K562 (cell line): ENCODE data around the gene GPR39. TPM values are rescaled to one million over a fixed set of nuclear protein-coding genes. Genes with fewer than 3 reads are reported as not detected.

Experiments used
- ATAC-seq: fragments of 200-7000 bp; cut with Tn5 transposase; 3 replicates; pipeline ENCODE4 v1.9.1; 2020; ENCODE audit warnings: moderate library complexity
- BruUV-seq: library from RNA; stranded (reverse); fragments of 400-500 nt; replicated peaks from 2 replicates; lab custom pipeline; 2021; lab: Mats Ljungman, UMichigan
- CTCF ChIA-PET: fragments of 300-600 bp; formaldehyde crosslinking; extraction: SDS; loops from one replicate; lab custom pipeline; 2021; ENCODE audit warnings: low intra/inter-chr PET ratio; lab: Yijun Ruan, JAX
- POLR2A ChIA-PET: fragments of 300-600, 350-650 bp; sonication (Branson Sonifier 250); formaldehyde crosslinking; extraction: SDS; loops from one replicate; lab custom pipeline; 2021; ENCODE audit warnings: antibody characterized with exemption, inconsistent platforms; lab: Yijun Ruan, JAX
- DNase-seq, 4 experiments: peaks; one replicate each; pipeline versions ENCODE4 v3.0.0 to v3.0.0-alpha.2; 2011 to 2018; ENCODE audit warnings: low spot score in 3 of 4, mixed read lengths in 3 of 4; ENCODE audit errors: extremely low read depth in 1 of 4
- FAIRE-seq: peaks from 2 replicates; lab custom pipeline; 2011; peaks lifted over from hg19 to GRCh38; lab: Jason Lieb, UNC
- H2AFZ ChIP-seq: 2 replicates; pipeline ENCODE4 v1.6.0; 2011; ENCODE audit warnings: low read depth, low read length, control low read depth, inconsistent platforms
- H3K27ac ChIP-seq: fragments of 200-600 bp; 3 replicates; pipeline ENCODE4 v1.8.0; 2011; ENCODE audit warnings: low read depth, mild to moderate bottlenecking, control low read depth, inconsistent platforms, low read length, moderate library complexity, mixed read lengths; ENCODE audit errors: extremely low read depth
- H3K27me3 ChIP-seq, 2 experiments: fragments of 300-600 bp in 1 of 2; 2 replicates in 1 of 2; 3 replicates in 1 of 2; pipeline versions ENCODE4 v1.6.0 to v1.8.0; 2011; ENCODE audit warnings: inconsistent platforms in 2 of 2, low read length in 2 of 2, mild to moderate bottlenecking in 1 of 2, mixed read lengths in 1 of 2, moderate library complexity in 1 of 2; ENCODE audit not compliant: control insufficient read depth in 2 of 2, insufficient read depth in 2 of 2
- H3K36me3 ChIP-seq: fragments of 300-600 bp; 3 replicates; pipeline ENCODE4 v1.8.0; 2011; ENCODE audit warnings: mild to moderate bottlenecking, low read length, inconsistent platforms; ENCODE audit not compliant: control insufficient read depth, insufficient read depth
- H3K4me1 ChIP-seq, 2 experiments: fragments of 200-600 bp in 1 of 2; replicated peaks in 1 of 2; 2 replicates in 1 of 2; 3 replicates in 1 of 2; pipeline versions ENCODE4 v1.5.1 to v1.8.0; 2011; ENCODE audit warnings: inconsistent platforms in 2 of 2, low read length in 2 of 2, mild to moderate bottlenecking in 1 of 2, mixed read lengths in 1 of 2, moderate library complexity in 1 of 2; ENCODE audit not compliant: control insufficient read depth in 2 of 2, insufficient read depth in 2 of 2
- H3K4me2 ChIP-seq: 2 replicates; pipeline ENCODE4 v1.6.1; 2011; ENCODE audit warnings: low read length, control low read depth, inconsistent platforms, mixed read lengths; ENCODE audit not compliant: insufficient read depth
- H3K4me3 ChIP-seq: fragments of 200-600 bp; sonication (generic), shearing (Covaris generic); 2 replicates; pipeline ENCODE4 v1.5.1; 2016; ENCODE audit warnings: control low read depth, inconsistent platforms
- H3K79me2 ChIP-seq: fragments of 200-600 bp; 3 replicates; pipeline ENCODE4 v1.8.0; 2011; ENCODE audit warnings: low read length, inconsistent platforms; ENCODE audit not compliant: control insufficient read depth, insufficient read depth
- H3K9ac ChIP-seq, 2 experiments: 2 replicates each; pipeline versions ENCODE4 v1.6.0 to v1.6.1; 2011; ENCODE audit warnings: low read depth in 2 of 2, low read length in 2 of 2, control low read depth in 1 of 2, inconsistent platforms in 1 of 2, mild to moderate bottlenecking in 1 of 2, mixed read lengths in 1 of 2; ENCODE audit not compliant: insufficient read depth in 1 of 2
- H3K9me1 ChIP-seq: one replicate; pipeline ENCODE4 v1.6.0; 2011; ENCODE audit warnings: inconsistent platforms, mild to moderate bottlenecking, low read length, moderate library complexity; ENCODE audit not compliant: control insufficient read depth, insufficient read depth
- H3K9me3 ChIP-seq: replicated peaks from 2 replicates; pipeline ENCODE4 v1.5.1; 2011; ENCODE audit warnings: low read depth, low read length, inconsistent platforms; ENCODE audit not compliant: control insufficient read depth, insufficient read depth
- H4K20me1 ChIP-seq: replicated peaks from 2 replicates; pipeline ENCODE4 v1.6.1; 2011; ENCODE audit warnings: low read length, inconsistent platforms, mixed read lengths; ENCODE audit not compliant: control insufficient read depth, insufficient read depth
- BRD4 ChIP-seq: fragments of 200-600 bp; sonication (generic); IDR thresholded peaks from 2 replicates; pipeline ENCODE4 v1.6.1; 2017; ENCODE audit warnings: inconsistent platforms
- CAMTA2 ChIP-seq: fragments of 250-450 bp; sonication (Bioruptor Pico); conservative IDR thresholded peaks from 2 replicates; pipeline ENCODE4 v1.5.1; 2022
- CBX2 ChIP-seq: fragments of 200-600 bp; sonication (generic); IDR thresholded peaks from one replicate; pipeline ENCODE4 v1.6.1; 2012; ENCODE audit warnings: mild to moderate bottlenecking, low read length, inconsistent platforms; ENCODE audit not compliant: insufficient read depth, poor library complexity, severe bottlenecking
- CREBBP ChIP-seq: IDR thresholded peaks from one replicate; pipeline ENCODE4 v1.6.1; 2012; ENCODE audit warnings: low read depth, mild to moderate bottlenecking, control low read depth, inconsistent platforms, low read length
- FOXA3 ChIP-seq, 2 experiments: fragments of 450-650 bp in 1 of 2; sonication (generic) in 1 of 2; formaldehyde crosslinking; IDR thresholded peaks in 1 of 2; conservative IDR thresholded peaks in 1 of 2; 2 replicates each; pipeline versions ENCODE4 v1.4.0 to v1.8.0; 2020 to 2022; ENCODE audit warnings: mild to moderate bottlenecking in 2 of 2, missing genetic modification reagents in 1 of 2
- FOXK2 ChIP-seq, 2 experiments: fragments of 450-650 bp; IDR thresholded peaks in 1 of 2; conservative IDR thresholded peaks in 1 of 2; 2 replicates each; pipeline ENCODE4 v1.6.1; 2016; ENCODE audit warnings: low read depth in 2 of 2, mild to moderate bottlenecking in 1 of 2
- HNRNPH1 ChIP-seq: fragments of 200-400 bp; formaldehyde crosslinking; optimal IDR thresholded peaks from 2 replicates; pipeline ENCODE3; 2017; ENCODE audit warnings: low read depth, mild to moderate bottlenecking, low read length, moderate library complexity
- HNRNPL ChIP-seq: fragments of 200-400 bp; formaldehyde crosslinking; IDR thresholded peaks from 2 replicates; pipeline ENCODE4 v1.6.1; 2017; ENCODE audit warnings: low read depth, mild to moderate bottlenecking, low read length
- MAFF ChIP-seq: IDR thresholded peaks from 2 replicates; pipeline ENCODE4 v1.6.1; 2012; ENCODE audit warnings: low read length, improper control_type of control experiment
- RBM17 ChIP-seq: fragments of 200-400 bp; formaldehyde crosslinking; IDR thresholded peaks from 2 replicates; pipeline ENCODE4 v1.6.1; 2017; ENCODE audit warnings: low read depth, mild to moderate bottlenecking, low read length, borderline replicate concordance
- RUNX1 ChIP-seq: sonication (generic); IDR thresholded peaks from 2 replicates; pipeline ENCODE4 v1.6.1; 2016; ENCODE audit warnings: antibody characterized with exemption, low read depth
- SMAD3 ChIP-seq: fragments of 450-650 bp; formaldehyde crosslinking; conservative IDR thresholded peaks from 2 replicates; pipeline ENCODE4 v1.4.0; 2020; ENCODE audit warnings: mild to moderate bottlenecking
- SPI1 ChIP-seq: IDR thresholded peaks from 2 replicates; pipeline ENCODE4 v1.6.1; 2011; ENCODE audit warnings: low read depth, low read length, control low read depth, borderline replicate concordance
- THRA ChIP-seq: fragments of 450-650 bp; IDR thresholded peaks from 2 replicates; pipeline ENCODE4 v1.6.1; 2017; ENCODE audit warnings: mild to moderate bottlenecking, moderate library complexity
- ZBTB2 ChIP-seq: fragments of 450-650 bp; IDR thresholded peaks from 2 replicates; pipeline ENCODE4 v1.6.1; 2016; ENCODE audit warnings: antibody characterized with exemption
- ZNF121 ChIP-seq: sonication (generic); formaldehyde crosslinking; conservative IDR thresholded peaks from 2 replicates; pipeline ENCODE4 v1.8.0; 2022; ENCODE audit warnings: missing genetic modification reagents
- ZNF282 ChIP-seq: sonication (generic); formaldehyde crosslinking; IDR thresholded peaks from 2 replicates; pipeline ENCODE4 v1.8.1; 2023; ENCODE audit warnings: missing genetic modification reagents
- WGBS: fragments of 100-300 bp; shearing (Covaris generic); methylation state at CpG from one replicate; pipeline ENCODE4 v1.1.6; 2016; ENCODE audit warnings: low coverage, mixed read lengths; ENCODE audit not compliant: insufficient coverage; ENCODE audit errors: missing lambda C conversion rate; 5-methylcytosine and 5-hydroxymethylcytosine counted together
- in situ Hi-C: fragments of 300-500 bp; cut with MboI; formaldehyde crosslinking; loops from 4 replicates; pipeline ENCODE4 v1.15.0; 2018; ENCODE audit warnings: inconsistent platforms, mixed read lengths
- intact Hi-C: fragments of 100-400 bp; cut with micrococcal nuclease; formaldehyde crosslinking; loops from 2 replicates; pipeline ENCODE4 v1.14.2; 2022
- polyA plus RNA-seq, 8 experiments: library from polyadenylated mRNA; depleted of rRNA in 4 of 8; stranded (reverse) in 5 of 8; unstranded in 3 of 8; fragments of >200 nt; fragmentation: Nextera tagmentation in 2 of 8; fragmentation: Illumina TruSeq in 1 of 8; extraction: Ambion mirVana in 2 of 8; extraction: Trizol in 1 of 8; gene quantifications; 2 replicates each; pipeline versions ENCODE4 v1.2.1 to v1.2.3, GENCODE V29; 2011 to 2014; ENCODE audit warnings: inconsistent platforms in 1 of 8, missing spikeins in 1 of 8
- total RNA-seq, 7 experiments: library from RNA; depleted of rRNA in 6 of 7; stranded (reverse); fragments of >200 nt in 6 of 7; fragmentation: Illumina TruSeq in 2 of 7; extraction: Trizol in 2 of 7; gene quantifications; 2 replicates each; pipeline versions ENCODE4 v1.2.1 to v1.2.3, GENCODE V29; 2011 to 2021; ENCODE audit warnings: low replicate concordance in 1 of 7

The GPR39 gene
- total and polyA plus RNA-seq, 9 of the 15 experiments (the other 6 are each of a cell fraction or from before 2014, with no cell fraction given): 0.04 TPM; not detected in 8

GRCh38 chr2:132605236-132606180 is 188.9 kb downstream of the GPR39 start:
- Histone ChIP-seq H4K20me1 (no peaks in the 10 kb centered on the region), H3K79me2 (no peaks in the 10 kb centered on the region), H3K4me2 (no peak overlapping the region), H3K9me3 (no peaks in the 10 kb centered on the region), H3K4me3 (no peak overlapping the region), H3K9me1 (no peaks in the 10 kb centered on the region), H3K27ac (no peak overlapping the region), H3K36me3 (no peaks in the 10 kb centered on the region), H3K27me3 (no peaks in the 10 kb centered on the region), H2AFZ (no peak overlapping the region), H3K9ac (no peak overlapping the region), H3K4me1 (no peaks in the 10 kb centered on the region)
- intact Hi-C loops: no loop called here
- no peak for TF ChIP-seq RUNX1
- no peak for TF ChIP-seq HNRNPL
- no peak for TF ChIP-seq ZNF282 (CRISPR knock-in tag)
- no peak for TF ChIP-seq FOXK2 (conservative IDR thresholded peaks at IDR 0.05 in 1 of 2, IDR thresholded peaks at IDR 0.05 in 1 of 2; ENCODE audit: low read depth in 2 of 2)
- TF ChIP-seq HNRNPH1: no peak
- no peak for TF ChIP-seq FOXA3 (CRISPR knock-in tag; conservative IDR thresholded peaks at IDR 0.05 in 1 of 2, IDR thresholded peaks at IDR 0.05 in 1 of 2)
- TF ChIP-seq THRA: no peak
- no peak for TF ChIP-seq RBM17
- no peak for TF ChIP-seq ZNF121
- no peak for TF ChIP-seq ZBTB2
- TF ChIP-seq BRD4: no peak
- TF ChIP-seq SMAD3 (CRISPR knock-in tag): no peak
- TF ChIP-seq CREBBP: no peak
- TF ChIP-seq SPI1: no peak
- no peak for TF ChIP-seq MAFF
- no peak for TF ChIP-seq CAMTA2 (CRISPR knock-in tag)
- TF ChIP-seq CBX2: no peak
- no TSS peak for BruUV-seq
- ChIA-PET CTCF (no interaction called here), POLR2A (interaction anchor here (1.2 kb wide), 1 partner anchor 11 kb away, joined by 3 read pairs; no protein-coding TSS in a partner anchor)
- no peak for FAIRE-seq
- ATAC-seq: no peak
- DNase-seq: no peak
- WGBS: 3% methylated on average over 14 of the region's 14 CpGs
- in situ Hi-C loops: no loop called here
